Mucosa of rectum (tissue), 2 donors: Measurements from ENCODE around the gene PHLDB2.

ENCODE experiments used
- H3K27ac ChIP-seq, 2 donors: one replicate each; pipeline ENCODE4 v1.7.0; 2013; ENCODE audit warnings: inconsistent platforms in 2 of 2, low read depth in 2 of 2, low read length in 2 of 2
- H3K27me3 ChIP-seq, 2 donors: one replicate each; pipeline ENCODE4 v1.7.0; 2013; ENCODE audit warnings: low read length in 2 of 2; ENCODE audit not compliant: control insufficient read depth in 2 of 2, insufficient read depth in 2 of 2
- H3K36me3 ChIP-seq, 2 donors: one replicate each; pipeline ENCODE4 v1.7.0; 2013; ENCODE audit warnings: low read length in 2 of 2; ENCODE audit not compliant: control insufficient read depth in 2 of 2, insufficient read depth in 2 of 2
- H3K4me1 ChIP-seq, 2 donors: one replicate each; pipeline ENCODE4 v1.7.0; 2013; ENCODE audit warnings: low read length in 2 of 2, mild to moderate bottlenecking in 1 of 2; ENCODE audit not compliant: control insufficient read depth in 2 of 2, insufficient read depth in 2 of 2
- H3K4me3 ChIP-seq, 2 donors: one replicate each; pipeline ENCODE4 v1.7.0; 2013; ENCODE audit warnings: low read length in 2 of 2
- H3K9ac ChIP-seq, 2 donors: one replicate each; pipeline ENCODE4 v1.7.0; 2013; ENCODE audit warnings: low read length in 2 of 2, low read depth in 1 of 2, mild to moderate bottlenecking in 1 of 2
- H3K9me3 ChIP-seq, 2 donors: one replicate each; pipeline ENCODE4 v1.7.0; 2013; ENCODE audit warnings: low read length in 2 of 2; ENCODE audit not compliant: control insufficient read depth in 2 of 2
- donor health status: healthy.
- donor health status: Normal muscosa, but diverticular disease.

The PHLDB2 gene

GRCh38 chr3:111932946-111933345, 73.9 kb downstream of the PHLDB2 start:
- Histone ChIP-seq H3K9ac (no peak overlapping the region), H3K4me1 (no peaks in the 10 kb centered on the region), H3K4me3 (no peak overlapping the region), H3K27me3 (no peaks in the 10 kb centered on the region), H3K27ac (no peak overlapping the region), H3K36me3 (no peaks in the 10 kb centered on the region), H3K9me3 (no peaks in the 10 kb centered on the region)

GRCh38 chr3:111936191-111936841, 77.3 kb downstream of the PHLDB2 start:
- Histone ChIP-seq H3K27me3 (no peaks in the 10 kb centered on the region), H3K4me1 (no peaks in the 10 kb centered on the region), H3K4me3 (no peak overlapping the region), H3K27ac (no peak overlapping the region), H3K9ac (no peak overlapping the region), H3K36me3 (peaks cover 0 to 4% of the 10 kb centered on the region in 2 donors), H3K9me3 (no peaks in the 10 kb centered on the region)

- Histone ChIP-seq H3K36me3 (peaks cover 0 to 4% of the 10 kb centered on the region in 2 donors), H3K4me1 (no peaks in the 10 kb centered on the region), H3K4me3 (no peak overlapping the region), H3K27ac (no peak overlapping the region), H3K27me3 (no peaks in the 10 kb centered on the region), H3K9me3 (no peaks in the 10 kb centered on the region), H3K9ac (no peak overlapping the region)
Observed at GRCh38 chr3:111936967-111937366, 77.9 kb downstream of the PHLDB2 start.

GRCh38 chr3:111937871-111938270, 78.8 kb downstream of the PHLDB2 start:
- Histone ChIP-seq H3K36me3 (peaks cover 0 to 4% of the 10 kb centered on the region in 2 donors), H3K9ac (no peak overlapping the region), H3K4me3 (no peak overlapping the region), H3K9me3 (no peaks in the 10 kb centered on the region), H3K27ac (no peak overlapping the region), H3K27me3 (no peaks in the 10 kb centered on the region), H3K4me1 (no peaks in the 10 kb centered on the region)

- no peaks in the 10 kb centered on the region for H3K27me3 ChIP-seq
- H3K4me3 ChIP-seq = no peak overlapping the region
- peaks cover 0 to 4% of the 10 kb centered on the region in 2 donors for H3K36me3 ChIP-seq
- H3K4me1 ChIP-seq = no peaks in the 10 kb centered on the region
- H3K9ac ChIP-seq = no peak overlapping the region
- H3K27ac ChIP-seq = no peak overlapping the region
- H3K9me3 ChIP-seq = no peaks in the 10 kb centered on the region
Observed at GRCh38 chr3:111939873-111940272, 80.8 kb downstream of the PHLDB2 start.

- no peak overlapping the region for H3K9ac ChIP-seq
- H3K27ac ChIP-seq = no peak overlapping the region
- no peaks in the 10 kb centered on the region for H3K27me3 ChIP-seq
- H3K4me1 ChIP-seq = no peaks in the 10 kb centered on the region
- no peaks in the 10 kb centered on the region for H3K9me3 ChIP-seq
- peaks cover 0 to 4% of the 10 kb centered on the region in 2 donors for H3K36me3 ChIP-seq
- H3K4me3 ChIP-seq = no peak overlapping the region
Observed at GRCh38 chr3:111943533-111943932, 84.5 kb downstream of the PHLDB2 start.

- no peaks in the 10 kb centered on the region for H3K9me3 ChIP-seq
- no peaks in the 10 kb centered on the region for H3K27me3 ChIP-seq
- H3K27ac ChIP-seq = no peak overlapping the region
- no peak overlapping the region for H3K4me3 ChIP-seq
- H3K9ac ChIP-seq = no peak overlapping the region
- peaks cover 0 to 4% of the 10 kb centered on the region in 2 donors for H3K36me3 ChIP-seq
- no peaks in the 10 kb centered on the region for H3K4me1 ChIP-seq
Observed at GRCh38 chr3:111944372-111944771, 85.3 kb downstream of the PHLDB2 start.

GRCh38 chr3:111947231-111947630, 88.2 kb downstream of the PHLDB2 start:
- H3K27me3 ChIP-seq = no peaks in the 10 kb centered on the region
- H3K27ac ChIP-seq = no peak overlapping the region
- no peak overlapping the region for H3K4me3 ChIP-seq
- no peak overlapping the region for H3K9ac ChIP-seq
- H3K4me1 ChIP-seq = no peaks in the 10 kb centered on the region
- no peaks in the 10 kb centered on the region for H3K36me3 ChIP-seq
- H3K9me3 ChIP-seq = no peaks in the 10 kb centered on the region

GRCh38 chr3:111948786-111949185, 89.7 kb downstream of the PHLDB2 start:
- H3K4me1 ChIP-seq = no peaks in the 10 kb centered on the region
- no peak overlapping the region for H3K4me3 ChIP-seq
- H3K9me3 ChIP-seq = no peaks in the 10 kb centered on the region
- H3K27ac ChIP-seq = no peak overlapping the region
- H3K27me3 ChIP-seq = no peaks in the 10 kb centered on the region
- no peak overlapping the region for H3K9ac ChIP-seq
- no peaks in the 10 kb centered on the region for H3K36me3 ChIP-seq

GRCh38 chr3:111949712-111950111, 90.6 kb downstream of the PHLDB2 start:
- H3K4me3 ChIP-seq = no peak overlapping the region
- no peak overlapping the region for H3K27ac ChIP-seq
- no peaks in the 10 kb centered on the region for H3K9me3 ChIP-seq
- H3K9ac ChIP-seq = no peak overlapping the region
- H3K27me3 ChIP-seq = no peaks in the 10 kb centered on the region
- H3K36me3 ChIP-seq = no peaks in the 10 kb centered on the region
- H3K4me1 ChIP-seq = no peaks in the 10 kb centered on the region

- Histone ChIP-seq H3K36me3 (no peaks in the 10 kb centered on the region), H3K4me3 (no peak overlapping the region), H3K27ac (no peak overlapping the region), H3K9ac (no peak overlapping the region), H3K27me3 (no peaks in the 10 kb centered on the region), H3K9me3 (no peaks in the 10 kb centered on the region), H3K4me1 (no peaks in the 10 kb centered on the region)
Observed at GRCh38 chr3:111951032-111951431, 92.0 kb downstream of the PHLDB2 start.
